Measurements from ENCODE around the gene BCAS3.
"Not testable (repeated sequence)": the region's sequence is repeated elsewhere in the genome, so short reads cannot be mapped to it uniquely, and the experiment has no call there.

Gene BCAS3

GRCh38 chr17:60916043-60916442 lies 238.4 kb downstream of the BCAS3 start:
- H3K27me3 Mint-ChIP-seq = no peaks in the 10 kb centered on the region
- H3K9me3 Mint-ChIP-seq = peaks cover 8% of the 10 kb centered on the region
- H3K27ac Mint-ChIP-seq = no peak overlapping the region
- H3K4me3 Mint-ChIP-seq = no peak overlapping the region
- peaks cover 27% of the 10 kb centered on the region for H3K36me3 Mint-ChIP-seq (ENCODE audit: low read depth)
- H3K4me1 Mint-ChIP-seq (ENCODE audit: low read depth) = no peaks in the 10 kb centered on the region

- H3K36me3 Mint-ChIP-seq (ENCODE audit: low read depth) = peaks cover 12% of the 10 kb centered on the region
- H3K27me3 Mint-ChIP-seq = no peaks in the 10 kb centered on the region
- H3K4me1 Mint-ChIP-seq (ENCODE audit: low read depth) = no peaks in the 10 kb centered on the region
- H3K27ac Mint-ChIP-seq = no peak overlapping the region
- H3K9me3 Mint-ChIP-seq = peaks cover 8% of the 10 kb centered on the region
- H3K4me3 Mint-ChIP-seq = no peak overlapping the region
Measured at GRCh38 chr17:60920107-60920506, 242.5 kb downstream of the BCAS3 start.

- Mint-ChIP-seq H3K27me3 (no peaks in the 10 kb centered on the region), H3K36me3 (ENCODE audit: low read depth) (no peaks in the 10 kb centered on the region), H3K4me1 (ENCODE audit: low read depth) (no peaks in the 10 kb centered on the region), H3K4me3 (no peak overlapping the region), H3K27ac (no peak overlapping the region), H3K9me3 (no peaks in the 10 kb centered on the region)
Measured at GRCh38 chr17:60923000-60923399, 245.3 kb downstream of the BCAS3 start.

GRCh38 chr17:60926466-60927183 lies 249.0 kb downstream of the BCAS3 start:
- H3K27ac Mint-ChIP-seq = no peak overlapping the region
- H3K36me3 Mint-ChIP-seq (ENCODE audit: low read depth) = no peaks in the 10 kb centered on the region
- no peaks in the 10 kb centered on the region for H3K4me1 Mint-ChIP-seq (ENCODE audit: low read depth)
- no peaks in the 10 kb centered on the region for H3K27me3 Mint-ChIP-seq
- H3K9me3 Mint-ChIP-seq = no peaks in the 10 kb centered on the region
- H3K4me3 Mint-ChIP-seq = no peak overlapping the region

- Mint-ChIP-seq H3K27me3 (no peaks in the 10 kb centered on the region), H3K4me3 (no peak overlapping the region), H3K36me3 (ENCODE audit: low read depth) (no peaks in the 10 kb centered on the region), H3K4me1 (ENCODE audit: low read depth) (no peaks in the 10 kb centered on the region), H3K9me3 (no peaks in the 10 kb centered on the region), H3K27ac (no peak overlapping the region)
Measured at GRCh38 chr17:60933739-60934138, 256.1 kb downstream of the BCAS3 start.

- Mint-ChIP-seq H3K4me1 (ENCODE audit: low read depth) (no peaks in the 10 kb centered on the region), H3K27ac (no peak overlapping the region), H3K9me3 (no peaks in the 10 kb centered on the region), H3K4me3 (no peak overlapping the region), H3K27me3 (no peaks in the 10 kb centered on the region), H3K36me3 (ENCODE audit: low read depth) (no peaks in the 10 kb centered on the region)
Measured at GRCh38 chr17:60934723-60935122, 257.1 kb downstream of the BCAS3 start.

- not testable (repeated sequence) for H3K4me3 Mint-ChIP-seq; H3K27me3 Mint-ChIP-seq; H3K4me1 Mint-ChIP-seq (ENCODE audit: low read depth); H3K27ac Mint-ChIP-seq; H3K9me3 Mint-ChIP-seq; H3K36me3 Mint-ChIP-seq (ENCODE audit: low read depth)
Measured at GRCh38 chr17:60935991-60936390, 258.3 kb downstream of the BCAS3 start.

GRCh38 chr17:60939318-60939717 lies 261.7 kb downstream of the BCAS3 start:
- H3K36me3 Mint-ChIP-seq (ENCODE audit: low read depth) = no peaks in the 10 kb centered on the region
- no peak overlapping the region for H3K27ac Mint-ChIP-seq
- H3K27me3 Mint-ChIP-seq = no peaks in the 10 kb centered on the region
- no peaks in the 10 kb centered on the region for H3K9me3 Mint-ChIP-seq
- H3K4me3 Mint-ChIP-seq = no peak overlapping the region
- H3K4me1 Mint-ChIP-seq (ENCODE audit: low read depth) = no peaks in the 10 kb centered on the region

- H3K4me1 Mint-ChIP-seq (ENCODE audit: low read depth) = no peaks in the 10 kb centered on the region
- H3K9me3 Mint-ChIP-seq = no peaks in the 10 kb centered on the region
- H3K36me3 Mint-ChIP-seq (ENCODE audit: low read depth) = no peaks in the 10 kb centered on the region
- H3K4me3 Mint-ChIP-seq = no peak overlapping the region
- H3K27ac Mint-ChIP-seq = no peak overlapping the region
- H3K27me3 Mint-ChIP-seq = no peaks in the 10 kb centered on the region
Measured at GRCh38 chr17:60941028-60941427, 263.4 kb downstream of the BCAS3 start.

GRCh38 chr17:60941571-60941970 lies 263.9 kb downstream of the BCAS3 start:
- H3K27ac Mint-ChIP-seq = no peak overlapping the region
- H3K4me1 Mint-ChIP-seq (ENCODE audit: low read depth) = no peaks in the 10 kb centered on the region
- H3K27me3 Mint-ChIP-seq = no peaks in the 10 kb centered on the region
- no peak overlapping the region for H3K4me3 Mint-ChIP-seq
- no peaks in the 10 kb centered on the region for H3K9me3 Mint-ChIP-seq
- no peaks in the 10 kb centered on the region for H3K36me3 Mint-ChIP-seq (ENCODE audit: low read depth)

GRCh38 chr17:60944751-60945150 lies 267.1 kb downstream of the BCAS3 start:
- H3K9me3 Mint-ChIP-seq = no peaks in the 10 kb centered on the region
- no peaks in the 10 kb centered on the region for H3K27me3 Mint-ChIP-seq
- H3K27ac Mint-ChIP-seq = no peak overlapping the region
- H3K36me3 Mint-ChIP-seq (ENCODE audit: low read depth) = peaks cover 10% of the 10 kb centered on the region
- H3K4me1 Mint-ChIP-seq (ENCODE audit: low read depth) = no peaks in the 10 kb centered on the region
- H3K4me3 Mint-ChIP-seq = no peak overlapping the region

- Mint-ChIP-seq H3K9me3 (no peaks in the 10 kb centered on the region), H3K4me3 (no peak overlapping the region), H3K36me3 (ENCODE audit: low read depth) (peaks cover 10% of the 10 kb centered on the region), H3K27ac (no peak overlapping the region), H3K4me1 (ENCODE audit: low read depth) (no peaks in the 10 kb centered on the region), H3K27me3 (no peaks in the 10 kb centered on the region)
Measured at GRCh38 chr17:60947100-60947499, 269.4 kb downstream of the BCAS3 start.

GRCh38 chr17:60947543-60947942 lies 269.9 kb downstream of the BCAS3 start:
- Mint-ChIP-seq H3K9me3 (no peaks in the 10 kb centered on the region), H3K27me3 (no peaks in the 10 kb centered on the region), H3K4me3 (no peak overlapping the region), H3K27ac (no peak overlapping the region), H3K36me3 (ENCODE audit: low read depth) (peaks cover 10% of the 10 kb centered on the region), H3K4me1 (ENCODE audit: low read depth) (no peaks in the 10 kb centered on the region)

- Mint-ChIP-seq H3K4me1 (ENCODE audit: low read depth) (no peaks in the 10 kb centered on the region), H3K36me3 (ENCODE audit: low read depth) (peaks cover 16% of the 10 kb centered on the region), H3K27me3 (no peaks in the 10 kb centered on the region), H3K4me3 (no peak overlapping the region), H3K27ac (no peak overlapping the region), H3K9me3 (peaks cover 6% of the 10 kb centered on the region)
Measured at GRCh38 chr17:60952747-60953146, 275.1 kb downstream of the BCAS3 start.

- Mint-ChIP-seq H3K27ac (no peak overlapping the region), H3K9me3 (peaks cover 11% of the 10 kb centered on the region), H3K4me3 (no peak overlapping the region), H3K4me1 (ENCODE audit: low read depth) (no peaks in the 10 kb centered on the region), H3K27me3 (no peaks in the 10 kb centered on the region), H3K36me3 (ENCODE audit: low read depth) (peaks cover 23% of the 10 kb centered on the region)
Measured at GRCh38 chr17:60959011-60959410, 281.4 kb downstream of the BCAS3 start.

- Mint-ChIP-seq H3K4me1 (ENCODE audit: low read depth) (no peaks in the 10 kb centered on the region), H3K27me3 (no peaks in the 10 kb centered on the region), H3K9me3 (peaks cover 12% of the 10 kb centered on the region), H3K4me3 (no peak overlapping the region), H3K27ac (no peak overlapping the region), H3K36me3 (ENCODE audit: low read depth) (peaks cover 19% of the 10 kb centered on the region)
Measured at GRCh38 chr17:60959696-60960095, 282.0 kb downstream of the BCAS3 start.
